ENCODE results near the gene BLOC1S5.

DNA sequence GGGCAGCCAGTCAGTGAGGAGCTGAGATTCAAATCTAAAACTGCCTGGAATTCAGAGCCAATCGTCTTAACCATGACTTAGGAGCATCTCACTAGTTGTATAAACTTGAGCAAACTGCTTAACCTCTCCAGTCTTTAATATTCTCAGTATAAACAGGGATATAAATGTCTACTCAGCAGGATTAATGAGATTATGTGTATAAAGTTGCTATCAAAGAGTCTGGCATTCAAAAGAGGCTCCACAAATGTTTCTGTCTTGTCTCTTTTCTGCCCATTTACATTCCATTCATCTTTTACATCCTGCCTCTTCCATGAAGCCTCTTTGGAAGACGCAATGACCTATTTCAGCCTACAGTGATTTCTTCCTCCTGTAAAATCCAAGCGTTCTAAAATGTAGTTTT lies 66.9 kb downstream of the BLOC1S5 start:
- TF ChIP-seq, protein P1, sequence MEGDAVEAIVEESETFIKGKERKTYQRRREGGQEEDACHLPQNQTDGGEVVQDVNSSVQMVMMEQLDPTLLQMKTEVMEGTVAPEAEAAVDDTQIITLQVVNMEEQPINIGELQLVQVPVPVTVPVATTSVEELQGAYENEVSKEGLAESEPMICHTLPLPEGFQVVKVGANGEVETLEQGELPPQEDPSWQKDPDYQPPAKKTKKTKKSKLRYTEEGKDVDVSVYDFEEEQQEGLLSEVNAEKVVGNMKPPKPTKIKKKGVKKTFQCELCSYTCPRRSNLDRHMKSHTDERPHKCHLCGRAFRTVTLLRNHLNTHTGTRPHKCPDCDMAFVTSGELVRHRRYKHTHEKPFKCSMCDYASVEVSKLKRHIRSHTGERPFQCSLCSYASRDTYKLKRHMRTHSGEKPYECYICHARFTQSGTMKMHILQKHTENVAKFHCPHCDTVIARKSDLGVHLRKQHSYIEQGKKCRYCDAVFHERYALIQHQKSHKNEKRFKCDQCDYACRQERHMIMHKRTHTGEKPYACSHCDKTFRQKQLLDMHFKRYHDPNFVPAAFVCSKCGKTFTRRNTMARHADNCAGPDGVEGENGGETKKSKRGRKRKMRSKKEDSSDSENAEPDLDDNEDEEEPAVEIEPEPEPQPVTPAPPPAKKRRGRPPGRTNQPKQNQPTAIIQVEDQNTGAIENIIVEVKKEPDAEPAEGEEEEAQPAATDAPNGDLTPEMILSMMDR (conservative IDR thresholded peaks at IDR 0.05; ENCODE audit: low read length), result no peak
- no peak for TF ChIP-seq EZH2phosphoT487 (IDR thresholded peaks at IDR 0.05; ENCODE audit: borderline replicate concordance)
